Fibroblast of lung (primary cell): Measurements from ENCODE around the gene PEX14. TPM values are rescaled to one million over a fixed set of nuclear protein-coding genes. Genes with fewer than 3 reads are reported as not detected.

ENCODE experiments used
- DNase-seq, 2 donors: peaks; one replicate each; pipeline versions ENCODE4 v3.0.0 to v3.0.0-alpha.2; 2010; ENCODE audit warnings: low read depth in 2 of 2
- H2AFZ ChIP-seq: 2 replicates; pipeline ENCODE4 v1.5.1; 2012; ENCODE audit warnings: low read length, control low read depth, inconsistent platforms
- H3K27ac ChIP-seq: 2 replicates; pipeline ENCODE4 v1.5.1; 2011; ENCODE audit warnings: low read length, control low read depth; ENCODE audit not compliant: insufficient read depth
- H3K27me3 ChIP-seq: 2 replicates; pipeline ENCODE4 v1.5.1; 2011; ENCODE audit warnings: mild to moderate bottlenecking, low read length; ENCODE audit not compliant: control insufficient read depth, insufficient read depth
- H3K36me3 ChIP-seq: 2 replicates; pipeline ENCODE4 v1.5.1; 2011; ENCODE audit warnings: low read length; ENCODE audit not compliant: control insufficient read depth, insufficient read depth
- H3K4me1 ChIP-seq: 2 replicates; pipeline ENCODE4 v1.5.1; 2011; ENCODE audit warnings: low read length; ENCODE audit not compliant: control insufficient read depth, insufficient read depth; ENCODE audit errors: extremely low read depth
- H3K4me2 ChIP-seq: 2 replicates; pipeline ENCODE4 v1.5.1; 2011; ENCODE audit warnings: low read length, control low read depth; ENCODE audit not compliant: insufficient read depth; ENCODE audit errors: extremely low read depth
- H3K4me3 ChIP-seq, 4 experiments: fragments of 200-600 bp in 1 of 4; sonication (generic) in 1 of 4; replicated peaks in 1 of 4; 2 replicates each; pipeline ENCODE4 v1.5.1; 2011 to 2016; ENCODE audit warnings: low read length in 4 of 4, low read depth in 3 of 4, mild to moderate bottlenecking in 3 of 4, control low read depth in 2 of 4, inconsistent platforms in 1 of 4, mixed read lengths in 1 of 4; ENCODE audit not compliant: insufficient read depth in 1 of 4; ENCODE audit errors: control extremely low read depth in 1 of 4
- H3K79me2 ChIP-seq: 2 replicates; pipeline ENCODE4 v1.5.1; 2012; ENCODE audit warnings: mild to moderate bottlenecking, low read length, inconsistent platforms; ENCODE audit not compliant: control insufficient read depth, insufficient read depth
- H3K9ac ChIP-seq: 2 replicates; pipeline ENCODE4 v1.5.1; 2011; ENCODE audit warnings: mild to moderate bottlenecking, low read length, control low read depth; ENCODE audit not compliant: insufficient read depth
- H3K9me3 ChIP-seq: 2 replicates; pipeline ENCODE4 v1.5.1; 2012; ENCODE audit warnings: low read depth, low read length; ENCODE audit not compliant: control insufficient read depth, insufficient read depth
- H4K20me1 ChIP-seq: 2 replicates; pipeline ENCODE4 v1.5.1; 2011; ENCODE audit warnings: low read length; ENCODE audit not compliant: control insufficient read depth, insufficient read depth; ENCODE audit errors: extremely low read depth
- EZH2 ChIP-seq: IDR thresholded peaks from 2 replicates; pipeline ENCODE4 v1.5.1; 2012; ENCODE audit warnings: low read length, control low read depth, mild to moderate bottlenecking; ENCODE audit errors: missing control alignments
- polyA plus RNA-seq, 2 donors: library from polyadenylated mRNA; depleted of rRNA in 1 of 2; stranded (reverse) in 1 of 2; unstranded in 1 of 2; fragments of >200 nt; gene quantifications; 2 replicates each; pipeline ENCODE4 v1.2.1, GENCODE V29; 2011 to 2012; ENCODE audit warnings: missing spikeins in 1 of 2
- total RNA-seq: library from RNA; depleted of rRNA; stranded (reverse); fragments of >200 nt; gene quantifications from 2 replicates; pipeline ENCODE4 v1.2.1, GENCODE V29; 2014
- TF ChIP-seq, protein P1 (sequence below), 2 donors: IDR thresholded peaks in 1 of 2; conservative IDR thresholded peaks in 1 of 2; 1 replicate in 1 of 2; 2 replicates in 1 of 2; pipeline ENCODE4 v1.5.1; 2011 to 2012; ENCODE audit warnings: low read length in 2 of 2, control low read depth in 1 of 2, inconsistent platforms in 1 of 2, low read depth in 1 of 2, mild to moderate bottlenecking in 1 of 2

PEX14 gene
- total and polyA plus RNA-seq, 2 donors (not counting 1 experiment from before 2014, with no cell fraction given) = 10.3 to 11.4 TPM

DNA sequence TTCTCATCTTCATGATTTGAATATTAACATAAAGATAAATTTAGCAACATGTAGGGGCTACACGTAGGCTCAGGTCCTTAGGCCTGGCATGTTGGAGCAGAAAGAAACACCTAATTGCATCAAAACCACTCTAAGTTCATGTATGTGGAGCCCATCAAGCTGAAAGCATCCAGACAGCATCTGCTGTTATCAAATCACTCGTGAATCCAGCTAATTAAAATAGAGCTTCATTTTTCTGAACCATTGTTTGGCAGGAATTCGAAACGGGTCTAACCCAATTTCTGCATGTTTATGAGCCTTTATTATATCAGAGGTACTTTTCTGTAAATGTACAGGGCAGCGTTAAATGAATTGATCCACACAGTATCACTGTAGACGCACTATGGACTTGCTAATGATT is 45.7 kb downstream of the PEX14 start:
- H3K9me3 ChIP-seq = no peaks in the 10 kb centered on the region
- H3K27me3 ChIP-seq = no peaks in the 10 kb centered on the region
- no peak overlapping the region for H3K4me2 ChIP-seq
- no peaks in the 10 kb centered on the region for H3K36me3 ChIP-seq
- H3K4me1 ChIP-seq = no peaks in the 10 kb centered on the region
- DNase-seq = no peak
- no peak for TF ChIP-seq EZH2
- TF ChIP-seq, protein P1, sequence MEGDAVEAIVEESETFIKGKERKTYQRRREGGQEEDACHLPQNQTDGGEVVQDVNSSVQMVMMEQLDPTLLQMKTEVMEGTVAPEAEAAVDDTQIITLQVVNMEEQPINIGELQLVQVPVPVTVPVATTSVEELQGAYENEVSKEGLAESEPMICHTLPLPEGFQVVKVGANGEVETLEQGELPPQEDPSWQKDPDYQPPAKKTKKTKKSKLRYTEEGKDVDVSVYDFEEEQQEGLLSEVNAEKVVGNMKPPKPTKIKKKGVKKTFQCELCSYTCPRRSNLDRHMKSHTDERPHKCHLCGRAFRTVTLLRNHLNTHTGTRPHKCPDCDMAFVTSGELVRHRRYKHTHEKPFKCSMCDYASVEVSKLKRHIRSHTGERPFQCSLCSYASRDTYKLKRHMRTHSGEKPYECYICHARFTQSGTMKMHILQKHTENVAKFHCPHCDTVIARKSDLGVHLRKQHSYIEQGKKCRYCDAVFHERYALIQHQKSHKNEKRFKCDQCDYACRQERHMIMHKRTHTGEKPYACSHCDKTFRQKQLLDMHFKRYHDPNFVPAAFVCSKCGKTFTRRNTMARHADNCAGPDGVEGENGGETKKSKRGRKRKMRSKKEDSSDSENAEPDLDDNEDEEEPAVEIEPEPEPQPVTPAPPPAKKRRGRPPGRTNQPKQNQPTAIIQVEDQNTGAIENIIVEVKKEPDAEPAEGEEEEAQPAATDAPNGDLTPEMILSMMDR (conservative IDR thresholded peaks at IDR 0.05 in 1 of 2, IDR thresholded peaks at IDR 0.05 in 1 of 2; ENCODE audit: low read depth in 1 of 2, low read length in 2 of 2) = no peak
- no peak overlapping the region for H3K4me3 ChIP-seq
- H3K79me2 ChIP-seq = peaks cover 5% of the 10 kb centered on the region
- H3K9ac ChIP-seq = no peak overlapping the region
- H4K20me1 ChIP-seq = no peaks in the 10 kb centered on the region
- no peak overlapping the region for H2AFZ ChIP-seq
- no peak overlapping the region for H3K27ac ChIP-seq

DNA sequence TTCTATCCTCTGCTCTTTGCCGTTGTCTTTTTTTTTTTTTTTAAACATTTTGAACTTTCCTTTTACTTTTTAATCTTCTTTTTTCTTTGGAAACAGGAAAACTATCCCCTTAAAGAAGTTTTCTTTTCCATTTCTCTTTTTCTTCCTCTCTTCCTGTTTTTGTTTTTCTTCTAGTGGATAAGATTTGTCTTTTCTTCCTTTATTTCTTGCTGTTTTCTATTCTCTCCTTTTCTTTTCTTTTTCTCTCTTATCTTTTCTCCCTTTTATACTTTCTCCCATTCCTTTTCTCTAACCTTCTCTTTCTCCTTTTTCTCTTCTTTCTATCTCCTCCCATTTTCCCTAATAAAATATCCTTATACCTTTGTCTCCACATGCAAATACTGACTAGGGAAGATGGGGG is 46.2 kb downstream of the PEX14 start:
- H3K27ac ChIP-seq = no peak overlapping the region
- no peaks in the 10 kb centered on the region for H3K9me3 ChIP-seq
- no peak for DNase-seq
- peaks cover 1% of the 10 kb centered on the region for H3K79me2 ChIP-seq
- H4K20me1 ChIP-seq = no peaks in the 10 kb centered on the region
- no peak overlapping the region for H3K9ac ChIP-seq
- H3K4me3 ChIP-seq = no peak overlapping the region
- TF ChIP-seq, protein P1 (conservative IDR thresholded peaks at IDR 0.05 in 1 of 2, IDR thresholded peaks at IDR 0.05 in 1 of 2; ENCODE audit: low read depth in 1 of 2, low read length in 2 of 2) = no peak
- TF ChIP-seq EZH2 = no peak
- H3K4me1 ChIP-seq = no peaks in the 10 kb centered on the region
- H3K4me2 ChIP-seq = no peak overlapping the region
- no peaks in the 10 kb centered on the region for H3K27me3 ChIP-seq
- no peaks in the 10 kb centered on the region for H3K36me3 ChIP-seq
- H2AFZ ChIP-seq = no peak overlapping the region

DNA sequence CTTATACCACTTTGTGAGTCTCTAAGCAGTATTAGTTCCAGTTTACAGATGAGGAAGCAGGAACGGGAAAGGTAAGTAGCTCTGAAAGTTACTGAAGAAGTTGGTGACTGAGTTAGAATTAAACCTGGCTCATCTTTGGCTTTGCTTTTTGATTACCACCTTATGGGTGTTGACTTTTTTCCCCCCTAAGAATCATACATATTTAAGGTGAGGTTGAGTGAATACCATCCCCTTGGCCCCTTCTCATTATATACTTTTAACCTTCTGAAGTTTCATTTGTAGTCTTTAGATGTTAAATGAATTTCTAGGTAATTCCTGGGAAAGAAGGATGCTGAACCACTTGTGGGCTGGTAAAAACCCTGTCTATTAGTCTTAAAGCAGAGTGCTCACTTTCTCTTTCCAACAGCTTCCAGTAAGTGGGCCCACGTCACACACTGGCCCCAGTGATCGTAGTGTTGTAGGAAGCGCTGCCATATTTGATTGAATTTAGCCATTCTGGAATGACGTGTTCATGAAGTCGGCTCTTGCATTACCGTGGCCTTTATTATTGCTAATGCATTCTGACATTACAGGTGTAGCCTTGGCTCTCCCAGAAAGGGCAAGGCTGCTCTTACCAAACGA is 46.9 kb downstream of the PEX14 start:
- H3K79me2 ChIP-seq = peaks cover 2% of the 10 kb centered on the region
- H3K36me3 ChIP-seq = no peaks in the 10 kb centered on the region
- DNase-seq = no peak
- TF ChIP-seq EZH2 = no peak
- TF ChIP-seq, protein P1 (conservative IDR thresholded peaks at IDR 0.05 in 1 of 2, IDR thresholded peaks at IDR 0.05 in 1 of 2; ENCODE audit: low read depth in 1 of 2, low read length in 2 of 2) = no peak
- no peak overlapping the region for H3K4me3 ChIP-seq
- H4K20me1 ChIP-seq = no peaks in the 10 kb centered on the region
- no peaks in the 10 kb centered on the region for H3K27me3 ChIP-seq
- H3K27ac ChIP-seq = no peak overlapping the region
- no peak overlapping the region for H2AFZ ChIP-seq
- H3K9me3 ChIP-seq = no peaks in the 10 kb centered on the region
- H3K9ac ChIP-seq = no peak overlapping the region
- H3K4me2 ChIP-seq = no peak overlapping the region
- no peaks in the 10 kb centered on the region for H3K4me1 ChIP-seq
